Fibroblast of lung (primary cell): ENCODE results near the gene CDKN2B.

Experiments
- EZH2 ChIP-seq: IDR thresholded peaks from 2 replicates; pipeline ENCODE4 v1.5.1; 2012; ENCODE audit warnings: low read length, control low read depth, mild to moderate bottlenecking; ENCODE audit errors: missing control alignments
- TF ChIP-seq, protein P1 (sequence below), 2 donors: IDR thresholded peaks in 1 of 2; conservative IDR thresholded peaks in 1 of 2; 1 replicate in 1 of 2; 2 replicates in 1 of 2; pipeline ENCODE4 v1.5.1; 2011 to 2012; ENCODE audit warnings: low read length in 2 of 2, control low read depth in 1 of 2, inconsistent platforms in 1 of 2, low read depth in 1 of 2, mild to moderate bottlenecking in 1 of 2

- TF ChIP-seq, protein P1, sequence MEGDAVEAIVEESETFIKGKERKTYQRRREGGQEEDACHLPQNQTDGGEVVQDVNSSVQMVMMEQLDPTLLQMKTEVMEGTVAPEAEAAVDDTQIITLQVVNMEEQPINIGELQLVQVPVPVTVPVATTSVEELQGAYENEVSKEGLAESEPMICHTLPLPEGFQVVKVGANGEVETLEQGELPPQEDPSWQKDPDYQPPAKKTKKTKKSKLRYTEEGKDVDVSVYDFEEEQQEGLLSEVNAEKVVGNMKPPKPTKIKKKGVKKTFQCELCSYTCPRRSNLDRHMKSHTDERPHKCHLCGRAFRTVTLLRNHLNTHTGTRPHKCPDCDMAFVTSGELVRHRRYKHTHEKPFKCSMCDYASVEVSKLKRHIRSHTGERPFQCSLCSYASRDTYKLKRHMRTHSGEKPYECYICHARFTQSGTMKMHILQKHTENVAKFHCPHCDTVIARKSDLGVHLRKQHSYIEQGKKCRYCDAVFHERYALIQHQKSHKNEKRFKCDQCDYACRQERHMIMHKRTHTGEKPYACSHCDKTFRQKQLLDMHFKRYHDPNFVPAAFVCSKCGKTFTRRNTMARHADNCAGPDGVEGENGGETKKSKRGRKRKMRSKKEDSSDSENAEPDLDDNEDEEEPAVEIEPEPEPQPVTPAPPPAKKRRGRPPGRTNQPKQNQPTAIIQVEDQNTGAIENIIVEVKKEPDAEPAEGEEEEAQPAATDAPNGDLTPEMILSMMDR (conservative IDR thresholded peaks at IDR 0.05 in 1 of 2, IDR thresholded peaks at IDR 0.05 in 1 of 2; ENCODE audit: low read depth in 1 of 2, low read length in 2 of 2), result peak; percentile 18 to 37
- no peak for TF ChIP-seq EZH2
Observed at GRCh38 chr9:21995666-21996398, 13.3 kb downstream of the CDKN2B start.
